Stimulated activated naive CD8-positive, alpha-beta T cell treated with anti-CD3 and anti-CD28 coated beads, Interleukin-15, Interleukin-2, amounts not matched to agents 100 ng/mL and 50 ng/mL, for 24 hours (primary cell): ENCODE measurements around the gene GJA10.
"Not testable (repeated sequence)": the region's sequence is repeated elsewhere in the genome, so short reads cannot be mapped to it uniquely, and the experiment has no call there.

ENCODE experiments used
- H3K27ac Mint-ChIP-seq: one replicate; pipeline ENCODE4 v1.8.0; 2021; ENCODE audit warnings: mild to moderate bottlenecking, mixed read lengths
- H3K27me3 Mint-ChIP-seq: one replicate; pipeline ENCODE4 v1.8.0; 2021; ENCODE audit warnings: mixed read lengths
- H3K36me3 Mint-ChIP-seq: one replicate; pipeline ENCODE4 v1.8.0; 2021; ENCODE audit warnings: low read depth, mixed read lengths
- H3K4me1 Mint-ChIP-seq: one replicate; pipeline ENCODE4 v1.8.0; 2021; ENCODE audit warnings: low read depth, mixed read lengths
- H3K4me3 Mint-ChIP-seq: one replicate; pipeline ENCODE4 v1.8.0; 2021; ENCODE audit warnings: mild to moderate bottlenecking, mixed read lengths
- H3K9me3 Mint-ChIP-seq: one replicate; pipeline ENCODE4 v1.8.0; 2021; ENCODE audit warnings: mixed read lengths

The GJA10 gene

GRCh38 chr6:89892577-89892976 is 1.7 kb upstream of the GJA10 start:
- not testable (repeated sequence) for H3K4me3 Mint-ChIP-seq, H3K27ac Mint-ChIP-seq, H3K36me3 Mint-ChIP-seq, H3K4me1 Mint-ChIP-seq, H3K9me3 Mint-ChIP-seq
- peaks cover 52% of the 10 kb centered on the region for H3K27me3 Mint-ChIP-seq

DNA sequence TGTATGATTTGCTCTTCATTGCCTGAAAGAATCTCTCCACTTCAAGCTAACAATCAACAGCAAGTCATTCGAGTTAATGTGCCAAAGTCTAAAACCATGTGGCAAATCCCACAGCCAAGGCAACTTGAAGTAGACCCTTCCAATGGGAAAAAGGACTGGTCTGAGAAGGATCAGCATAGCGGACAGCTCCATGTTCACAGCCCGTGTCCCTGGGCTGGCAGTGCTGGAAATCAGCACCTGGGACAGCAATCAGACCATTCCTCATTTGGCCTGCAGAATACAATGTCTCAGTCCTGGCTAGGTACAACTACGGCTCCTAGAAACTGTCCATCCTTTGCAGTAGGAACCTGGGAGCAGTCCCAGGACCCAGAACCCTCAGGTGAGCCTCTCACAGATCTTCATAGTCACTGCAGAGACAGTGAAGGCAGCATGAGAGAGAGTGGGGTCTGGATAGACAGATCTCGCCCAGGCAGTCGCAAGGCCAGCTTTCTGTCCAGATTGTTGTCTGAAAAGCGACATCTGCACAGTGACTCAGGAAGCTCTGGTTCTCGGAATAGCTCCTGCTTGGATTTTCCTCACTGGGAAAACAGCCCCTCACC is 1.1 kb downstream of the GJA10 start:
- H3K4me3 Mint-ChIP-seq, result no peak overlapping the region
- no peaks in the 10 kb centered on the region for H3K9me3 Mint-ChIP-seq
- no peak overlapping the region for H3K27ac Mint-ChIP-seq
- H3K4me1 Mint-ChIP-seq, result peaks cover 3% of the 10 kb centered on the region
- no peaks in the 10 kb centered on the region for H3K36me3 Mint-ChIP-seq
- H3K27me3 Mint-ChIP-seq, result peaks cover 51% of the 10 kb centered on the region

GRCh38 chr6:89910001-89910901 is 16.0 kb downstream of the GJA10 start:
- H3K36me3 Mint-ChIP-seq, H3K4me3 Mint-ChIP-seq, H3K9me3 Mint-ChIP-seq, H3K27ac Mint-ChIP-seq, H3K4me1 Mint-ChIP-seq, H3K27me3 Mint-ChIP-seq: not testable (repeated sequence)

- H3K27ac Mint-ChIP-seq, result no peak overlapping the region
- no peaks in the 10 kb centered on the region for H3K36me3 Mint-ChIP-seq
- peaks cover 13% of the 10 kb centered on the region for H3K4me1 Mint-ChIP-seq
- peaks cover 3% of the 10 kb centered on the region for H3K9me3 Mint-ChIP-seq
- H3K4me3 Mint-ChIP-seq, result no peak overlapping the region
- no peaks in the 10 kb centered on the region for H3K27me3 Mint-ChIP-seq
Measured at GRCh38 chr6:89910902-89911240, 16.6 kb downstream of the GJA10 start.

- Mint-ChIP-seq H3K4me3 (no peak overlapping the region), H3K27me3 (no peaks in the 10 kb centered on the region), H3K9me3 (peaks cover 15% of the 10 kb centered on the region), H3K27ac (no peak overlapping the region), H3K36me3 (peaks cover 4% of the 10 kb centered on the region), H3K4me1 (peaks cover 5% of the 10 kb centered on the region)
Measured at GRCh38 chr6:89916136-89916920, 22.1 kb downstream of the GJA10 start.

DNA sequence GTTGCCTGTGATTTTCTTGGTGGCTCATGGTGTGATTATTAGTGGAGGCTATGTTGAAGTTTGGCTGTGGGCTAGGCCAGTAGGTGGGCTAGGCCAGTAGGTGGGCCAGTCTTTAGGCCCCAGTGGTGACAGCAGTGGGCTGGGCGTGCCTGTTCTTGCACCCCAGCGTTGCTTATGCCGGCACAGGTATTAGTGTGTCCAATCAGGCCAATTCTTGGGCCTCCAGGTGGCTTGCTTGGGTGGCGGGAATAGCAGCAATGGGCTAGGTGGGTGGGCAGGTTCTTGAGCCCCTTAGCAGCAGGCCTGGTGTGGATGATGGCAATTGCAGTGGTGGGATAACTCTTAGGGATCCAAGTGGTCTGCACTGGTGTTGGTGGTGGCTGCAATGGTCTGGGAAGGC is 22.9 kb downstream of the GJA10 start:
- Mint-ChIP-seq H3K27me3 (no peaks in the 10 kb centered on the region), H3K4me3 (no peak overlapping the region), H3K9me3 (peaks cover 15% of the 10 kb centered on the region), H3K36me3 (peaks cover 4% of the 10 kb centered on the region), H3K27ac (no peak overlapping the region), H3K4me1 (peaks cover 5% of the 10 kb centered on the region)

GRCh38 chr6:89917801-89918366 is 23.6 kb downstream of the GJA10 start:
- Mint-ChIP-seq H3K4me3 (no peak overlapping the region), H3K27ac (no peak overlapping the region), H3K9me3 (peaks cover 15% of the 10 kb centered on the region), H3K27me3 (no peaks in the 10 kb centered on the region), H3K36me3 (peaks cover 4% of the 10 kb centered on the region), H3K4me1 (peaks cover 5% of the 10 kb centered on the region)

GRCh38 chr6:89921197-89921596 is 26.9 kb downstream of the GJA10 start:
- no peaks in the 10 kb centered on the region for H3K27me3 Mint-ChIP-seq
- no peak overlapping the region for H3K4me3 Mint-ChIP-seq
- peaks cover 4% of the 10 kb centered on the region for H3K36me3 Mint-ChIP-seq
- peaks cover 9% of the 10 kb centered on the region for H3K4me1 Mint-ChIP-seq
- H3K27ac Mint-ChIP-seq, result no peak overlapping the region
- peaks cover 10% of the 10 kb centered on the region for H3K9me3 Mint-ChIP-seq

GRCh38 chr6:89921691-89922090 is 27.4 kb downstream of the GJA10 start:
- no peak overlapping the region for H3K27ac Mint-ChIP-seq
- H3K4me1 Mint-ChIP-seq, result peaks cover 13% of the 10 kb centered on the region
- H3K4me3 Mint-ChIP-seq, result no peak overlapping the region
- peaks cover 2% of the 10 kb centered on the region for H3K36me3 Mint-ChIP-seq
- H3K9me3 Mint-ChIP-seq, result peaks cover 5% of the 10 kb centered on the region
- no peaks in the 10 kb centered on the region for H3K27me3 Mint-ChIP-seq

DNA sequence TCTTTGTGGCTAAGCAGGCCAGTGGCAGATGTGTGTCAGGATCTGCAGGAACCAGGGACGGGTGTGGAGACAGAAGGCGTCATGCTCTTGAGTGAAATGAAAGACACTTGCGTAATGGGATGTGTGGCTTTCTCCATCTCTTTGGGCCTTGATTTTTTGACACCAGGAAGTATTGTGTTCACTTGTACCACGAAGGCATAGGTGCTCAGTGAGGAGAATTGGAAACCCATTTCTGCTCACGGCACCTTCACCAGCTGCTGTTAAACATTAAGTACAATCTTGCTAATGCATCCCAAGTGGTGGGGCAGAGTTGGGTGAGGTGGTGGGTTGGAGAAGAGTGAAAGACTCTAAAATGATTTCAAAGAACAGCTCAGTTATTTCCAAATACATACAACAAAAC is 30.0 kb downstream of the GJA10 start:
- H3K27ac Mint-ChIP-seq, result peak overlapping the region; percentile 55
- H3K27me3 Mint-ChIP-seq, result no peaks in the 10 kb centered on the region
- no peaks in the 10 kb centered on the region for H3K9me3 Mint-ChIP-seq
- H3K4me1 Mint-ChIP-seq, result peaks cover 38% of the 10 kb centered on the region
- no peak overlapping the region for H3K4me3 Mint-ChIP-seq
- peaks cover 27% of the 10 kb centered on the region for H3K36me3 Mint-ChIP-seq

DNA sequence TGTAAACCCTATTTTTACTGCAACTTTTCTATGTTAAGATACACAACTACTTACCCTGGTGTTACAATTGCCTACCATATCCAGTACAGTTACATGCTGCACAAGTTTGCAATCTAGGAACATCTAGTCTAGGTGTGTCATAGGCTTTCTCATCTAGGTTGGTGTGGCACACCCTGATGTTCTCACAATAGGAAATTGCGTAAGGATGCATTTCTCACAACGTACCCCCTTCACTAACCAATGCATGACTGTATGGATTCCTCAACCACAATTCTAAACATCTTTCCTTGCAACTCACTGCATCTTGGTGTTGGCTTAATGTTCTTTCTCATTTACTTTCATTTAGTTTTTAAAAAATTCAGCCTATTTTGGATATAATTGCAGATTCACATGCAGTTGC is 31.6 kb downstream of the GJA10 start:
- Mint-ChIP-seq H3K9me3 (no peaks in the 10 kb centered on the region), H3K4me1 (peaks cover 54% of the 10 kb centered on the region), H3K4me3 (no peak overlapping the region), H3K27me3 (no peaks in the 10 kb centered on the region), H3K36me3 (peaks cover 43% of the 10 kb centered on the region), H3K27ac (peak overlapping the region; percentile 24)

DNA sequence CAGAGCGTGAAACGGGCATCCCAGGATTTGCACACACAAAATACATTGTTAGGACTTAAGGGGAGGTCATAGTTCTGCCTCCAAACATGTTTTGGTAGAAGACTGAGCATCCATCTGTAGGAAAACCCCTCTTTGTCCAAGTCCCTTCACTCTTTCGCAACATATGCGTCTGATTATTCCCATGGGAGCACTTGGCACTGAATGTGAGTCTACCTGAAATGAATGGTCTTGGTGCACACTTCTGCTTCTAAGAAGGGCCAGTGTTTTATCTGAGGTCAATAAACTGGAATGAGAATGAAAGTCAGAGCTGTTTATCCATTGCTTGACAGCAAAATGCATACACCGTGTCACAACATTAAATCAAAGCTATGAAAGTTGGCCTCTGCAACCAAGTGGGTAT is 33.0 kb downstream of the GJA10 start:
- Mint-ChIP-seq H3K36me3 (peaks cover 57% of the 10 kb centered on the region), H3K27ac (peak overlapping the region; percentile 18), H3K4me1 (peaks cover 66% of the 10 kb centered on the region), H3K27me3 (no peaks in the 10 kb centered on the region), H3K4me3 (no peak overlapping the region), H3K9me3 (no peaks in the 10 kb centered on the region)

DNA sequence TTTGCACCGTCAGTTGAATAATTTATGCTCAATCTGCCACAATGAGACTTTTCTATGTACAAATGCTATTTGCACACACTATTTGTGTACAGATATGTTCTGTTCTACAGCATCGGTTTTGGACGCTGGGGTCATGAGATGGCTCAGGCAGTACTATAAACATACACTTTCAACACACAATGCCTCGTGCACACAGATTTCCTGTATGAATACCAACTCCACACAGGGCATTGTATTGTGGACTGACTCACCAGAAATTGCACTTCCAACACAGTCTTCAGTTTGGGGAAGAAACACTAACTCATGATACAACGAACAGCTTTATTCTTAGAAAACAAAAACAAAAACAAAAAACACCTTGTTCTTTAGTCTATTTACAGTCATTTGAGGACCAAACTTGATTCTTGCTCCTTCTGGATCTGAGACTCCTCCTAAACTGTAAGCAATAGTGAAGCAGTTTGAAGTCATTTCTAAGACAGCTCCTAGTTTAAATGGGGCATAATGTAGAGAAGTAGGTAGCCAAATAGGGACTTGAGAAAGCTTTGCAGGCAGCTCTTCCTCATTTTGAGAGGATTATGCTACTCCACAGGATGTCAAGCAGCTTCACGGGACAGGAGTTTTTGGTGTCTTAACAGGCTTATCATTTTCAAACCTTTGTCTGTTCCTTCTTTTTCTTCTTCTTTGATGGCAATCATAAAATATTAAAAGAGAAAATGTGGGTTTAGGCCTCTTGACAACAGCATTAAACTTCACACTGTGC is 33.7 kb downstream of the GJA10 start:
- H3K4me1 Mint-ChIP-seq, result peaks cover 67% of the 10 kb centered on the region
- H3K27ac Mint-ChIP-seq, result peak overlapping the region; percentile 46
- H3K4me3 Mint-ChIP-seq, result no peak overlapping the region
- no peaks in the 10 kb centered on the region for H3K9me3 Mint-ChIP-seq
- H3K36me3 Mint-ChIP-seq, result peaks cover 64% of the 10 kb centered on the region
- no peaks in the 10 kb centered on the region for H3K27me3 Mint-ChIP-seq

GRCh38 chr6:89928604-89929003 is 34.3 kb downstream of the GJA10 start:
- Mint-ChIP-seq H3K27ac (peak overlapping the region; percentile 85), H3K27me3 (no peaks in the 10 kb centered on the region), H3K9me3 (no peaks in the 10 kb centered on the region), H3K4me3 (no peak overlapping the region), H3K36me3 (peaks cover 70% of the 10 kb centered on the region), H3K4me1 (peaks cover 73% of the 10 kb centered on the region)
